ENCODE measurements around the gene C1orf198.
"Not testable (repeated sequence)": the region's sequence is repeated elsewhere in the genome, so short reads cannot be mapped to it uniquely, and the experiment has no call there.

The C1orf198 gene

DNA sequence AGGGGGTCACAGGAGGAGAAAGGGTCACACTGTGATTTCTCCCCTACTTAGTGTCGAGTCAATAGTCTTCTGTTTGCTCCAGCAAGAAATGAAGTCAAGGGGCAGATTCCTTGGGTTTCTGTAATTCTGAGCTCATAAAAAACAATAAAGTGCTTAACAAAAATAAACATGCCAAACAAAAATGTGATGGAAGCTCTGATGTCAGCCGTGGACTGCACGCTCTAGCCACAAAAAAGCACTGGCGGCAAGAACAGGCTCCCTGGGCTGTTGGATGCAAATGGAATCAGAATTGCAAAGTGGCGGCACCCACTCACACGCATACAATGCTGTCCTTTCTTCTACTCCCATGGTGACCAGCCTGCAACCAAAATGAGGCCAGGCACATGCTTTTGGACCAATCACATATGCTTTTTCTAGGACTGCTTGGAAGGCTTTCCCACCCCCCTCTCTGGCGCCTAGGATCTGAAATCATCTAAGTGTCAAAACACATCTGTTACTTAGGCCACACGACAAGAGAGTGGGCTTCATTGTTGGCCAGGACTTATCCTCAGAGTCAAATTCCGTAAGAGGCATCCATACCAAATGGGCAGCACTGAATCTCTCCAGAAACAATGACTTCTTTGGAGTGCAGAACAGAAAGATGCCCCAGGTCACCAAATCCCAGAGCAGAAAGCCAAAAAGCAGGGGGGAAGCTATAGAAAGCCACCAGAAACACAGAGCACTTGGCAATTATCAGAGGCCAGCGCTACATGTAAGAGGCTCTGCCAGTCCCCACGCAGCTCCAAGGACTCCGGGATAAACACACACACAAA lies 9.2 kb downstream of the C1orf198 start:
- DNase-seq, result no peak

DNA sequence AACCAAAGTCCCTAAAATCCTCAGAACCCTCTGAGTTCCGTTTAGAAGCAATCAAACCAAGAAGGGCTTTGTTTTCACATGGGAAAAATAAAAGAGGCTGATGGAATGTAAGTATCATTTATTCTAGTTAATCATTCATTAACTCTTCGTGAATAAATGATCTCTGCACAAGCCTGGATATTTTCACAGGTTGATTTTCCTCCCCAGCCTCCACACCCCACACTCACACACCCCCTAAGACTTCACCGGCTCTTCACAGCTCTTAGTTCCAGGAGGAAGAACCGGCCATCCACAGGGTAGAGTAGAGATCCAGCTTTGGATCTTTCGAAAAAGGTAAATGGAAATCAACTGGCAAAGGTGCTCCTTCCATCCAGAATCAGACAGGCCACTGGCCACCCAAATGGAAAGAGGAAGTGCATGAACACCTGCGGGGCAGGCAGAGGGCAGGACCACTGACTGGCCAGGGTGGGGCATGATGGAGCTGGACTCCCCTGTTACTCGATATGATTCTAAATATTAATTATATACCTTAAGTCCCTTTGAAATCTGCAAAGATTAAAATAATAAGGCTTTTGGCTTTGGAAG lies 10.0 kb downstream of the C1orf198 start:
- DNase-seq, result no peak

DNA sequence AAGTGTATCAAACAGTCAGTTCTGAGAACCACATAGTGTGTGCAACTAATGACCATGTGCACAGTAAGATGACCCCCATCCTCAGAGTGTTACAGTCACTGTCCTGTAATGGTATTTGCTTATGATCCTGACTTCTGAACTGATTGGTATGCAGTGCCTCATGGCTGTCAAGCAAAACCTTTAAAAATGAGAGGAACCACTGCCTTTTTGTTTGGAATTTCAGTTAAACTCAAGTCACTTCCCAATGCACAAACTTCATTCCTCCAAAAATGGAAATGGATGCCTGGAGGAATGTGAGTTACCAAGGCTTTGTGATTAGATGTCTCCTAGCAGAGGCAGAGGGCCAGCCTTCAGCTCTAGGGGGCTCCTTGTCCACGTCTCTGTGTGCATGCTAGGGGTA lies 10.5 kb downstream of the C1orf198 start:
- no peak for DNase-seq

DNA sequence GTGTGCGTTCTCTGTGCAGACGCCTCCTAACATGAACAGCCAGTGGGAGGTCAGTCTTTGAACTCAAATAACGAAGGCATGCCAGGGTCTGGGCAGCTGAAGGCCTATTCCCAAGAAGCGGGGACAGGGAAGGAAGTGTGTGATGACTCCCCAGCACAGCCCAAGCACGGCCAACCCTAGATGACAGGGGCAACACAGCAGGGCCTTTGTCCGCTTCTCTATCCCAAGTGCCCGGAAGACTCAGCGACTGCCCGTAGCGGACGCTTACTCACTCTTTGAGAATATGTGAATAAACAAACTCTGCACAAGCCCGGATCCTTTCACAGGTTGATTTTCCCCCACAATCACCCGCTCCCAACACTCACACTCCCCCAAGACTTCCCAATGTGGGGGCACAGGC lies 11.2 kb downstream of the C1orf198 start:
- DNase-seq, result no peak

DNA sequence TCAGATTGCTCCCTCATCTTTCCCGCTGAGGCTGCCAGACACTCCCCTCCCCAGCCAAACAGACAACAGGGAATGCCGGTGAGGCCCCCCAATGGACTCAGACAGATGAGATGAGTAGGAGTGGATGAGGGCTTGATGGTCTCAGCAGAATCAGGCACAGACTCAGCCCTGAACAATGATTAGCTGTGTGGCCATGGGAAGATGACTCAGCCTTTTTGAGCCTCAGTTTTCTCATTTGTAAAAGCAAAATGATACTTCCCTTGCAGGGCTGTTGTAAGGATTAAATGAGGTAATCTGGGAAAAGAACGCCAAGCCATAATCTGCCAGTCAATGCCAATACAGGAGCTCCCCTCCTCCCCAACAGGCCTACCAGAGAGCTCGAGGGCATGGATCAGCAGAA lies 12.4 kb downstream of the C1orf198 start:
- DNase-seq, result no peak

DNA sequence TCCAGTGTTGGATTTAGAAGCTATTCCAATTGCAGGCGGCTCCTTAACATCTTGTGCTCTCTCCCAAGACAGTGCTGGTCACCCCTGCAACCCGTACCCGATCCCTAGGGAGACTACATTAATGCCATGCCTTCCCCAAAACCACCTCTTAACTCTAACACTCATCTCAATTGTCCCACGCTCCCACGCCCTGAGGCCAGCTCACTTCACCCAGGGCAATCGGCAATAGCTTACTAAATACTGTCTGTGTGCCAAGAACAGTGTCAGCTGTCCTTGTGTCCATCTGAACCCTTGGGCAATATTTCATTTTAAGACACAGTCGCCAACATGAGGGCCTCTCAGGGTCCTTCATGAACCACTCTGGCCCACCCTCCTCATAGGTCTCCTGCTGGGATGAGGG lies 13.9 kb downstream of the C1orf198 start:
- DNase-seq, result no peak

DNA sequence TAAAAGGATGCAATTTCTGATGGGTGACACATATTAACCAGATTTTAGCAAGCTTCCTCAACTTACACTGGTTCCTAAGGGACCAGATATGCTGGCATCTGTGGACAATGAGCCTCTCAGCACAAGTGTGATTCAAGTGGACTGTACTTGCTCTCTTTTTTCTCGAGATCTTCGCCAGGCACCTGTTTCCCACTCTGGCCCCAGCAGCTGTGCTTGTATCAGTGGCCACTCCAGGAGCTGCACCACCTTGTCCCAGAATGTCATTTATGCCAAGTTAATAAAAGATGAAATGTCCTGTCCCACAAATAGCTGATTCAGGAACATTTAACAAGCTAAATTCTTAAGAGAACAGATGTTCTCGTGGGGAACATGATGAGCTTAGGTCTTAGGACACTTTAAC lies 14.6 kb downstream of the C1orf198 start:
- no peak for DNase-seq

DNA sequence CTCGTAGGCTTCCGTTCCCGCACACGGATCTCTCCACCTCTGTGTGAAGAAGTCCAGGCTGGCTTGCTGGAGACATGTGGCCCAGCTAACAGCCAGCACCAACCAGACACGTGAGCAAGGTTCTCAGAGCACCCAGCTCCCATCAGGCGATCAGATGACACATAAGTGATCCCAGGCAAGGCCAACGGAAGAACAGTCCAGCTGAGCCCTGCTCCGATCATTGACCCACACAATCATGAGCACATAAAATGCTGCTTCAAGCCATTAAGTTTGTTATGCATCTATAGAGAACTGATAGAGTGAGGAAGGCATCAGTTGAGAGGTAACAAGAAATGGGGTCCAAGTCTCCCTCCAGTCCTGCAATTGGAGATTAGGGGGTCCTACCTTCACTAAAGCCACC lies 15.4 kb downstream of the C1orf198 start:
- DNase-seq, result no peak

DNA sequence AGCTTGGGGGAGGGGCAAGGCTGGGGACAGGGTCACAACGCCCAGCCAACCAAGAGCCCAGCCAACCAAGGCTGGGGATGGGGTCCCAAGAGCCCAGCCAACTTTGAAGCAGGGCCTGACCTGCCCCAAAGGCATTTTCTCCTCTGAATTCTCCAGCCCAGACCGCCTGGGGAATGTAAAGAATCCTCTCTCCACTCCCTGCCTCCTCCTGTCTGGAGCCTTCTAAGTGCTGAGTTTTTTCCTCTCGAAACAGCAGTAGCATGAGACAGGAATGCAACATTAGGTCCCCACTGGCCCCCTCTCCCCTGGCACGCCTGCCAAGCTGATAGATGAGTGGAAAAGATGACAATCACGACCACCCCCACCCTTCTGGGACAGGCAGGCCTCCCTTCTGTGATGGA lies 17.0 kb downstream of the C1orf198 start:
- no peak for DNase-seq

DNA sequence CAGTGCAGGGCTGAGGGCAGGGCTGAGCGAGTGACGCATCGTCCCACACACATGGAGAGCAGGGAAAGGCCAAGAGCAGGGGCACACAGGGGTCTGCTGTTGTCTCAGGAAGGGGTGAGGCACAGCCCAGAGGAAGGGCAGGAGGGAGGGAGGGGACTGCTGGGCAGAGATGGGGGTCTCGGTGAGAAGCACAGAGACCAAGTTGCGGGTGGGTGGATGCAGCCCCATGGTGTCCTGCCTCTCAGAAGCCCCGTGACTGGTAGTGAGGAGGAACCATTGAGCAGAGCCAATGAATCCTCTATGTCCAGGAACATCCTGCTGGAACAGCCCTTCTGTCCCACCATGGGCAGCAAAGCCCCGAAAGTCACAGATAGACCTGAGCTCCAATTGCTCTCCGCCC lies 17.8 kb downstream of the C1orf198 start:
- DNase-seq, result no peak

DNA sequence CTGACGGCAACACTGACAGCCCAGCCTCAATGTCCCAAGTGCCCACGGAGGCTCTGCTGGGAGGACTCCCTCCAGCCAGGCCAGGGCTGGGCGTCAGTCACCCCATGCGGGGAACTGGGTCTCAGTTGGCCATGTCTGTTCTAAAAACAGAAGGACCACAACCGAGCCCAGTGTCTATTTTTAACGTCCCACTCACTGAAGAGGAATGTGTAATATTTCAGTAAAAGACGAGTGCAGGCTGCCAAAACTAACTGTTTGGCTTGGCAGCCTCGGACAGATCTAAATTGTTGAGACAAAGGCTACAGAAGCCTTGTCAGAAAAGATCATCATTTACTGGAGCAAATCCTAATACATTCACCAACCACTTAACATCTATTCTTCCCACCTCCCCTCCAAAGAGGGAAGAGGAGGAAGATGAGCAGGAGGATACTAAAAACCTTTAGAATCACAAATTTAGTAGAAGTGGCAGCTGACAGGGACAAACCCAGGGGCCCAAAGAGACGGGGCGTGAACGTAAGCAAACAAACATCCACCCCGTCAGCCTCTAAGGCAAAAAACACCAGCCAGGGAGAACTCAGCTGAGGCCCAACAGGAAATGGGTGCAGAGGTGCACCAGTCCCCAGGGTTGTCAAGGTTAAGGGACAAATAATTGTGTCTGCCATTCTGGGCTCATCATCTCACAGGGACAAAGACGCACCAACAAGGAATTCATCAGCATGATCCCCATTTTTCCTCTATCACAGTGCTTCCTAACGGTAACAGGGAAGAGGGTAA lies 18.7 kb downstream of the C1orf198 start:
- DNase-seq, result no peak

DNA sequence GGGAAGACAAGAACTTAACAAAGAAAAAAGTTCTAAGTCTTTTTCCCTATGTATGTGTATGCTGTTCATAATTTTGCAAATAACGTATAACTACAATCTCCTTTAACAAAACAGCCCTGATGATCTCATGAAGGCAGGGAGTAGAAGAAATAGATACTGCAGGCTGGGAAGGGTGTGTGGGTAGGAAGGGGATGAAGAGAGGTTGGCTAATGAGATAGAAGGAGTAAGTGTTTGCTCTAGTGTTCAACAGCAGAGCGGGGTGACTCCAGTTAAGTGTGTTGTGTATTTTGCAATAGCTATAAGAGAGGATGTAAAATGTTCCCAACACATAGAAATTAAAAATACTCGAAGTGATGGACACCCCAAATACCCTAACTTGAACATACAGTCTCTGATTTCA lies 20.1 kb downstream of the C1orf198 start:
- DNase-seq, result no peak

DNA sequence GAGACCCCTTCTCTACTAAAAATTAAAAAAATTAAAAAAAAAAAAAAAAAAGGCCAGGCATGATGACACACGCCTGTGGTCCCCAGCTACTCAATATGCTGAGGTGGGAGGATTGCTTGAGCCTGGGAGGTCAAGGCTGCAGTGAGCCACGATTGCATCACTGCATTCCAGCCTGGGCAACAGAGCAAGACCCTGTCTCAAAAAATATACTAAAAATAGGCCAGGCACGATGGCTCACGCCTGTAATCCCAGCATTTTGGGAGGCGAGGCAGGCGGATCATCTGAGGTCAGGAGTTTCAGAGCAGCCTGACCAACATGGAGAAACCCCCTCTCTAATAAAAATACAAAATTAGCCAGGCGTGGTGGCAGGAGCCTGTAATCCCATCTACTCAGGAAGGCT lies 23.1 kb downstream of the C1orf198 start:
- DNase-seq, result not testable (repeated sequence)

DNA sequence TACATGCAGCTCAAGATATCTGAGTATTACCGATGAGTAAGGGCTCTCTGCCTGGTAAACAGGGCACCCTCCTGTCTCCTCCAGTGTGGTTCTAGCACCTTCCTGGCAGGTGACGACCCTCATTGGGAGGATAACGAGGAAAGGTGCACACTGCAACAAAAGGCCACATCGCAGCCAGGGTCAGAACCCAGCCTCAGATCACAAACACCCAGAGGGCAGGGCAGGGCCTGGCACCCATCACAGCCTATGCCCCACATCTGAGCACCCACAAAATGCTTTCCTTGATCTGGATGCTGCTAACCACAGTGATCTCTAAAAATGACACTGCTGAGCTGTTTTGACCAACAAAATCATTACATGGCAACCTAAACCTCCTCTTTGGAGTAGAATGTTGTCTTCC lies 23.8 kb downstream of the C1orf198 start:
- no peak for DNase-seq

DNA sequence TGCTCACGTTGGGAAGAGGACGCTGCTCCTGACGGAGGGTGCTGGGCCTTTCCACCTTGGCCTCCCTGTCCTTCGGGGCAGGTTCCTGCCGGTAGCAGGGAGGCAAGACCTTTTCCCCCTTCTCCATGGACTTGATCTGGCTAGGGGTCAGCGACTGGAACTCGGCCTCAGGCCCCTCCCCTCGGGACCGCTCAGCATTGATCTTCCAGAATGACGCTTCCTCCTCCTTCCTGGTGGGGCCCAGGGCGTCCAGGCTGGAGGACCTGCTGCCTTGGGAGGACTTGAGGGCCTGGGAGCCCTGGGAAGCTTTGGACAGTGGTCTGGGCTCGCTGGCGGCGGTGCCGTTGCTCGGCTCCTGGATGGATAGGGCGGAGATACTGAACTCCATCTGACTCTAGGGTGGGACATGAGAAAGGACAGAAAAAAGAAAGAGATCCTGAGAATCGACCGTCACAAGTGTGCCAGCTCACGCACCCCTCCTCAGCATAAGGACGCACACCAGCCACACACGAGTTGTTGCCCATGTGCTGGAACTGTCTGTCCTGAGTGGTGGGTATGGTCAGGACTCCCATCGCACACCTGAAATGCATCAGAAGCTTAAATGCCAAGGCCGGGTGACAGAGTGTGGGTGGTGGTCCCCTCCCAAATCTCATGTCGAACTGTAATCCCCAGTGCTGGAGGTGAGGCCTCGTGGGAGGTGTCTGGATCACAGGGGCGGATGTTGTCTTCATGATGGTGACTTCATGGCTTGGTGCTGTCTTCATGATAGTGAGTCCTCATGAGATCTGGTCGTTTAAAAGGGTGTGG lies 24.6 kb downstream of the C1orf198 start:
- no peak for DNase-seq

DNA sequence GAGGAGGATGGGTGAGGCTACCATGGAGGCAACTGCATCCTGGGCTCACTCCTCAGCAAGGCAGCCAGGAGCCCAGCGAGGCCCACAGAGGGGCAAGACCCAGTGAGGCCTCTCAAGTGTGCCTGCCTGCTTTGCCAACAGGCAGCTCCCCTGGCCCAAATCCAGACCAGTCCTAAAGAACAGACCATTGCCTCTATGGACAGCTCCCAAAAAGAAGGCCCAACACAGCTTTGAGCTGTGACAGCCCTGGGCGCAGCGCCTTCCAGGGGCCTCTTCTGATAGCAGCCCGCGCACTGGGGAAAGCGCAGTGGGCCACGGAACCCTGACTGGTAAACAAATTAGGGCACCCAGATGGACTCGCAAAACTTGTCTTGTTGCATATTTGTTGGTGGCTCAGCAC lies 25.5 kb downstream of the C1orf198 start:
- DNase-seq, result no peak

DNA sequence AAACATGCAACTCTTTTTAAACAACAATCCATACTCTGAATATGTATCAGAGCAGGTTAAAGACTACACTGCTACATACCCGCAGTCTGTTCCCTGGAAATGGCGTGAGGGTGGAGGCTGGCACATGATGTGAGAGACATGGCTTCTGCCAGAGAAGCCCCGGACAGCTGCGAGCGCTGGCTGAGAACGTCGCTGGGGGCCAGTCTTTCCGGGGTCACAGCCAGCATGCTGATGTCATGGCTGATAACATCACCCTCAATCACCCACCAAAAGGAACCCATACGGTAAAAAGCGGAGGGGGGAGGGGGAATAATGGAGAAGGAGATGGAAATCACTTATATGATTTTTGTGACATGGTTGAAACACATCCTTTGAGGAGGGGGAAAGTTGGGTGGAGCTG lies 29.1 kb downstream of the C1orf198 start:
- no peak for DNase-seq

DNA sequence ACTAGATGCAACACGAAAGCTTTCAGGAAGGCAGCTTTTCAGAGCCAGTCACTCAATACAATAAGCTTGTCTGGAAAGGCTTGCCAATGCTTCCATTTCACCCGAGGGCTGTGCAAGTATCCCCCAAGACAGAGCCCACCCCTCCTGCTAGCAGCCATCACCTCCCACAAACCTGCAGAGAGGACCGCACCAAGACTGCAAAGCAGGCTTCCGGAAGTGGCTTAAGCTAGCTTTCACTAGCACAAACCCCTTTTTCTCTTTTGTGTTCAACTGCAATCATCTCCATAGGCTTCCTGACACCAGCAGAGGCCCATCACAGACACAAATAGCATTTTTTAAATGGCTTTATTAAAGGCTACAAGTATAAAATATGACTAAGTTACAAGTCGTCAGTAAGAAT lies 31.5 kb downstream of the C1orf198 start:
- DNase-seq, result no peak

DNA sequence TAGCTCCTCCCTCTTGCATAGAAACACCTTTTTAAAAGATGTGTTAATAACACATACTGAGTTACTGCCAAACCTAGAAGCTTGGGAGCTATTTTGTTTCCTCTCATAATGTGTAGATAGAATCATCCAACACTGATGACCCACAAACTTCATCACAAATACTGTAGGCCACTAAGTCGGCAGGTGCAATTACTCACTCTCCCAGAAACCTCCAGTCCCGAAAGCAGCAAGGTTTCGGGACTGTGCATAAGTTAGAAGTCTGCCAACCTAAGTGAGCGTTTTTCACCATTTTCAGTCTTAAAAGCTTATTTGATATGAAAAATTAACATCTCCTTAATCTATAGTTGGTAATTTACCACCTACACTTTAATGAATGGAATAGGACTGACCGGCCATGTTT lies 32.0 kb downstream of the C1orf198 start:
- DNase-seq, result no peak

DNA sequence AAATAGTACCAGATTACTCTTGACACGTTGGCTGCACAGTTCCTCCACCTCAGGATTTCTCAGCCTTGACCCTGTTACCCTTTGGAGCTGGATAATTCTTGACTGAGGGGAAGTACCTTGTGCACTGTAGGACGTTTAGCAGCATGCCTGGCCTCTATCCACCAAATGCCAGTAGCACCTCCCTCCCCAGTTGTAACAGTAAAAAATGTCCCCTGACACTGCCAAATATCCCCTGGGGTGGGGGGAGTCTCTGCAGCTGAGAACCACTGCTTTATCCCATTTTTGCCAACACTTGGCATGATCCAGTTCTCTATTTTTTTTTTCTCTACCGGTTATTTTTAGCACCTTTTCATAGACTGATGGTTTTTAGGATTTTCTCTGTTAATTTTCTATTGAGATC lies 34.0 kb downstream of the C1orf198 start:
- no peak for DNase-seq

DNA sequence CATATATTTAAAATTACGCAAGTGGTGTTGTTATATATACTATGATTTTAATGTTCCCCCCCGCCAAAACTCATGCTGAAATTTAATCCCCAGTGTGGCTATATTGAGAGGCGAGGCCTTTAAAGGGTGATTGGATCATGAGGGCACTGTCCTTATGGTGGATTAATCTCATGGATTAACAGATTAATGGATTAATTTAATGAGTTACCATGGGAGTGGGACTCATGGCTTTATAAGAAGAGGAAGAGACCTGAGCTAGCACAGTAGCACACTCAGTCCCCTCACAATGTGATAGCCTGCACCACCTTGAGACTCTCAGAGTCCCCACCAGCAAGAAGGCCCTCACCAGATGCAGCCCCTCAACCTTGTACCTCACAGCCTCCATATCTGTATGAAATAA lies 34.8 kb downstream of the C1orf198 start:
- no peak for DNase-seq

DNA sequence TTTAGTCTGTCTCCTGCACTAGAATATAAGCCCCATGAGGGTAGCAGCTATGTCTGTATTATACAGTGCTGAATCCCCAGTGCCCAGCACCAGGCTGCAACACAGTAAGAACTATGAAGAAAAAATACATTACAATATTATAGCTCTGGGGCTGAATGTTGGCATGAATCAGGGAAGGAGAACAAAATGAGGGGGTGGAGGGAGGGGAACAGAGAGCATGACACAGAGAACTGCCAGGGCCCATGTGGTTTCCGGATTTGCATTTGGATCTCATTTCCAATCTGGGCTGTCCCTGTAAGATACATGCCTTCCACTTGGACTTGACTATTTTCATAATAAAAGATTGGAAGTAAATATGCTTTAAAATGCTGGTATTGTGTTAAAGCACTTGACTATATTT lies 35.8 kb downstream of the C1orf198 start:
- DNase-seq, result no peak

DNA sequence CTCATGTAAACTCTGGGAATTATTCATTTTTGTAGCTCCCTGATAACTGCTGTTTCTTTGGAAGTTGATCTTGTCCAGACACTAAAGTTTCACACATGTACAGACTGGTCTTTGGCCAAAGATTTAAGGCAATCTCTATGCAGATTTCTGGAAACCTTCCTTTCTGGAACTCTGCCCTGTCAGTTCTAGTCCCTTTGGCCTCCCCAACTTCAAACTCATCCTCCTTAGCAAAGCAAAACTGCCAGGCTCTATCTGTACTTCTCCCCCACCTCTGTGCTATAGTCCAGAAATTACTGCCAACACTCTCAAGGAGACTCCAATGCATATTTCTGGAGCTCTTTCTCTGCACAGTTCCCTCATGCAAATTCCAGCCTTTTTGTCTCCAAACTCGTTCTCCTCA lies 36.5 kb downstream of the C1orf198 start:
- DNase-seq, result no peak
